ENCODE data around the gene TCIRG1. TPM values are rescaled to one million over a fixed set of nuclear protein-coding genes. Genes with fewer than 3 reads are reported as not detected.
"Not testable (repeated sequence)": the region's sequence is repeated elsewhere in the genome, so short reads cannot be mapped to it uniquely, and the experiment has no call there.

Gene TCIRG1
- polyA plus RNA-seq, 1 donor = 83.1 TPM

DNA sequence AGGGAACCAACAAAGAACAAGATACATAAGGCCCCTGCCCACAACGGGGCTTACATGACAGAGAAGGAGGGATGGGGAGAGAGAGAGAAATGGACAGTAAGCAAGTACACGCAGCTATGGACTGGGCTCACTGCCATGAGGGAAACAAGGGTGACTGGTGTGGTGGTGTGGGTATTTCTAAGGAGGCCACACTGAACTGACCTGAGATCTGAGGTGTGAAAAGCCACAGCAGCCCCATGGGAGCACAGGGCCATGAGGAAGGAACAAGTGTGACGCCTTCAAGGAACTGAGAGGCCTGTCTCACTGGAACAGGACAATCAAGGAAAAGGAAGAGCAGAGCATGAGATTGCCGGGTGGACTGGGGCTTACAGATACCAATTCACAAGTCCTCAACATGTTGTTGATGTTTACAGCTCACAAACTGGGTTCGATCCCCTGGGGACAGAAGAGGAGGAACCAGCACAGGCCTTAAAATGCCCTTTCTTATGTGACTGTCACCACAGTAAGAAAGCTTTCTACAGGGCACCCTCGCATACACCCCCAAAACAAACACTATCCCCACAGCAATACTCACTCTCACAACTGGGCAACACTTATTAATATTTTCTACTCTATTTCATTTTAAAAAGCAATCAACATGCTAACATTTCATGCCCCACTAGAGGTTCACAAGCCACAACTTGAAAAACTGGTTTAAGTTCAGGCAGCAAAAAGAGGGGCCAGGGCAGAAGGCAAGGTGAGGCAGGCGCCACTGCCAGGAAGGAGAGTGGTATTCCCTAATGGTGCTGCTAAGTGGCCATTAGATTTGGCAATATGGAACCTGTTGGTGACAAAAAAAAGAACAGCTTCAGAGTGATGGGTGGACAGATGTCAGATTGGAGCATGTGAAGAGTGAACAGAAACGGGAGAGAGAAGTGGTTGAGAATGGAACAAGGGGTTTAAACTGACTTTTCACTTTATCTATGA is 39.1 kb downstream of the TCIRG1 start:
- Histone ChIP-seq H3K4me1 (ENCODE audit: control insufficient read depth, insufficient read depth, low read length) (no peaks in the 10 kb centered on the region), H3K27ac (ENCODE audit: low read length) (no peak overlapping the region), H3K36me3 (ENCODE audit: control insufficient read depth, insufficient read depth, low read length) (peaks cover 52% of the 10 kb centered on the region), H3K9me3 (ENCODE audit: control insufficient read depth, low read depth, low read length) (no peaks in the 10 kb centered on the region), H3K4me3 (ENCODE audit: low read length) (no peak overlapping the region), H3K27me3 (ENCODE audit: control insufficient read depth, insufficient read depth, low read length) (no peaks in the 10 kb centered on the region)
- WGBS (ENCODE audit: insufficient coverage, low lambda C conversion rate) = 83% methylated on average over 1 of the region's 8 CpGs
- DNase-seq = no peak

- Histone ChIP-seq H3K27ac (ENCODE audit: low read length) (no peak overlapping the region), H3K4me3 (ENCODE audit: low read length) (no peak overlapping the region), H3K27me3 (ENCODE audit: control insufficient read depth, insufficient read depth, low read length) (no peaks in the 10 kb centered on the region), H3K4me1 (ENCODE audit: control insufficient read depth, insufficient read depth, low read length) (no peaks in the 10 kb centered on the region), H3K36me3 (ENCODE audit: control insufficient read depth, insufficient read depth, low read length) (peaks cover 39% of the 10 kb centered on the region), H3K9me3 (ENCODE audit: control insufficient read depth, low read depth, low read length) (no peaks in the 10 kb centered on the region)
- no peak for DNase-seq
- WGBS (ENCODE audit: insufficient coverage, low lambda C conversion rate) = no CpG with 5 or more reads among the region's 8 CpGs
These were observed 42.0 kb downstream of the TCIRG1 start for GRCh38 chr11:68080860-68081259.

DNA sequence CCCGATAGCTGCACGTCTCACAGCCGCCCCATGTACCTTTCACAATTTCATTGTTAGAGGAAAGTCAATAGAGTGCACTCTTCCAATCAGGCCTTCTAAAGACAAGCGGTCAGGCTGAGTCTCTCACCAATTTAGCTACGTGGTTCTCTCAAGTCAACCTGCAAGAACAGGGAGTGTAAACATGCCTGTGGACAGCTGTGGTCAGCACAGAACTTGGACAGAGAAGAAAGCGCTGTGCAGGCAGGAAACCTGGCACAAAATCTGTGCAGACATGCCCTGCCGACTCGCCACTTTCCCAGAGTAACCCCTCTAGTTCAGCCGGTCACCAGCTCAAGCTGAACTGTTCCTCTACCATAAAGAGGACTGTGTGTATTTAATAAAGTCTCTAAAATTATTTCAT is 42.9 kb downstream of the TCIRG1 start:
- DNase-seq = no peak
- Histone ChIP-seq H3K9me3 (ENCODE audit: control insufficient read depth, low read depth, low read length) (no peaks in the 10 kb centered on the region), H3K27me3 (ENCODE audit: control insufficient read depth, insufficient read depth, low read length) (no peaks in the 10 kb centered on the region), H3K4me1 (ENCODE audit: control insufficient read depth, insufficient read depth, low read length) (no peaks in the 10 kb centered on the region), H3K36me3 (ENCODE audit: control insufficient read depth, insufficient read depth, low read length) (peaks cover 39% of the 10 kb centered on the region), H3K4me3 (ENCODE audit: low read length) (no peak overlapping the region), H3K27ac (ENCODE audit: low read length) (no peak overlapping the region)
- no CpG with 5 or more reads among the region's 9 CpGs for WGBS (ENCODE audit: insufficient coverage, low lambda C conversion rate)

DNA sequence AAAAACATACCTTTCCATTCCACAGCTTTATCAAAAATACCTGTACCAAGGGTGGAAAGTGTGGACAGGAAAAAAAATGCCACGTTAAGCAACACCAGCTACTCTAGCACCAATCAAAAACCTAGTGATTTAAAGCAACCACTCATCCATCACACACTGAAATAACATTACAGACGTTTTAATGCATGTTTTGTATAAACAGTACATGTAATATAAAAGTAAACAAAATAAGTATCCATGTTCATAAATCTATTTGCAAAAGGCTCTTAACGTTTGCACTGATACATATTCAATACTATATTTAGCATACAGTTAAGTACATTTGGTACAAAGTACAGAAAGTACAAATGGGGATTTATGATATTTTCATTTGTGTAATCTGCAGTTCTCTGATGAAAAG is 43.7 kb downstream of the TCIRG1 start:
- Histone ChIP-seq H3K4me1 (ENCODE audit: control insufficient read depth, insufficient read depth, low read length) (no peaks in the 10 kb centered on the region), H3K4me3 (ENCODE audit: low read length) (no peak overlapping the region), H3K27me3 (ENCODE audit: control insufficient read depth, insufficient read depth, low read length) (no peaks in the 10 kb centered on the region), H3K36me3 (ENCODE audit: control insufficient read depth, insufficient read depth, low read length) (peaks cover 34% of the 10 kb centered on the region), H3K9me3 (ENCODE audit: control insufficient read depth, low read depth, low read length) (no peaks in the 10 kb centered on the region), H3K27ac (ENCODE audit: low read length) (no peak overlapping the region)
- DNase-seq = no peak
- WGBS (ENCODE audit: insufficient coverage, low lambda C conversion rate) = no CpG with 5 or more reads among the region's 3 CpGs

GRCh38 chr11:68083517-68083916 is 44.7 kb downstream of the TCIRG1 start:
- DNase-seq = no peak
- Histone ChIP-seq H3K9me3 (ENCODE audit: control insufficient read depth, low read depth, low read length) (no peaks in the 10 kb centered on the region), H3K4me1 (ENCODE audit: control insufficient read depth, insufficient read depth, low read length) (no peaks in the 10 kb centered on the region), H3K36me3 (ENCODE audit: control insufficient read depth, insufficient read depth, low read length) (peaks cover 25% of the 10 kb centered on the region), H3K27me3 (ENCODE audit: control insufficient read depth, insufficient read depth, low read length) (no peaks in the 10 kb centered on the region), H3K27ac (ENCODE audit: low read length) (no peak overlapping the region), H3K4me3 (ENCODE audit: low read length) (no peak overlapping the region)
- WGBS (ENCODE audit: insufficient coverage, low lambda C conversion rate) = no CpG with 5 or more reads among the region's 3 CpGs

- no peak overlapping the region for H3K27ac ChIP-seq (ENCODE audit: low read length)
- no peak overlapping the region for H3K4me3 ChIP-seq (ENCODE audit: low read length)
- no peak for DNase-seq
- WGBS (ENCODE audit: insufficient coverage, low lambda C conversion rate) = no CpG with 5 or more reads among the region's 8 CpGs
- H3K9me3 ChIP-seq (ENCODE audit: control insufficient read depth, low read depth, low read length) = no peaks in the 10 kb centered on the region
- H3K27me3 ChIP-seq (ENCODE audit: control insufficient read depth, insufficient read depth, low read length) = no peaks in the 10 kb centered on the region
- H3K4me1 ChIP-seq (ENCODE audit: control insufficient read depth, insufficient read depth, low read length) = peaks cover 8% of the 10 kb centered on the region
- peaks cover 10% of the 10 kb centered on the region for H3K36me3 ChIP-seq (ENCODE audit: control insufficient read depth, insufficient read depth, low read length)
These were observed 50.9 kb downstream of the TCIRG1 start for GRCh38 chr11:68089679-68090078.

GRCh38 chr11:68090287-68090686 is 51.5 kb downstream of the TCIRG1 start:
- no peak for DNase-seq
- Histone ChIP-seq H3K4me3 (ENCODE audit: low read length) (no peak overlapping the region), H3K9me3 (ENCODE audit: control insufficient read depth, low read depth, low read length) (no peaks in the 10 kb centered on the region), H3K27ac (ENCODE audit: low read length) (peak overlapping the region; percentile 18), H3K36me3 (ENCODE audit: control insufficient read depth, insufficient read depth, low read length) (peaks cover 10% of the 10 kb centered on the region), H3K4me1 (ENCODE audit: control insufficient read depth, insufficient read depth, low read length) (peaks cover 8% of the 10 kb centered on the region), H3K27me3 (ENCODE audit: control insufficient read depth, insufficient read depth, low read length) (no peaks in the 10 kb centered on the region)
- no CpG with 5 or more reads among the region's 1 CpG for WGBS (ENCODE audit: insufficient coverage, low lambda C conversion rate)

- Histone ChIP-seq H3K27ac (ENCODE audit: low read length) (peak overlapping the region; percentile 3), H3K9me3 (ENCODE audit: control insufficient read depth, low read depth, low read length) (no peaks in the 10 kb centered on the region), H3K27me3 (ENCODE audit: control insufficient read depth, insufficient read depth, low read length) (no peaks in the 10 kb centered on the region), H3K4me3 (ENCODE audit: low read length) (no peak overlapping the region), H3K4me1 (ENCODE audit: control insufficient read depth, insufficient read depth, low read length) (peaks cover 8% of the 10 kb centered on the region), H3K36me3 (ENCODE audit: control insufficient read depth, insufficient read depth, low read length) (peaks cover 10% of the 10 kb centered on the region)
- no CpG with 5 or more reads among the region's 6 CpGs for whole genome bisulfite sequencing (ENCODE audit: insufficient coverage, low lambda C conversion rate)
- DNase-seq = no peak
These were observed 51.9 kb downstream of the TCIRG1 start for GRCh38 chr11:68090706-68091105.

DNA sequence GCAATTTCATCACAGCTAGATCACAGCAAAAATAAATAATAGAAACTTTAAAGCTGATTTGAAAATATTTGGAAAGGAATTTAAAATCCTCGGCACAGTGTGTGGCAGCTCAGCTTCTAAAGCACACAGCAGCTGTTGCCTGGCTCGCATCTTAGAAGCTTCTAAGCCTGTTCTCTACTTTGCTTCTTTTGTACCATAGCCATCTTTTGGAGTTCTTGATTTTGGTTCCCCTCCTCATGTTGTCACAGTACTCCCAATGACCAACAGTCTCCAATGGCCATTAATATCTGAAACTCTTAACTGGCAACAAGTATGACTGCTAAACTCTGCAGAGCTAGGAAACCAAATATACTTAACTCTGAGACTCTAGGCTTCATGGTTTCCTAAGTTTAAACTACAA is 53.6 kb downstream of the TCIRG1 start:
- WGBS (ENCODE audit: insufficient coverage, low lambda C conversion rate) = 100% methylated on average over 1 of the region's 2 CpGs
- Histone ChIP-seq H3K27ac (ENCODE audit: low read length) (no peak overlapping the region), H3K9me3 (ENCODE audit: control insufficient read depth, low read depth, low read length) (no peaks in the 10 kb centered on the region), H3K36me3 (ENCODE audit: control insufficient read depth, insufficient read depth, low read length) (peaks cover 10% of the 10 kb centered on the region), H3K4me1 (ENCODE audit: control insufficient read depth, insufficient read depth, low read length) (peaks cover 13% of the 10 kb centered on the region), H3K27me3 (ENCODE audit: control insufficient read depth, insufficient read depth, low read length) (no peaks in the 10 kb centered on the region), H3K4me3 (ENCODE audit: low read length) (no peak overlapping the region)
- no peak for DNase-seq

- H3K27me3 ChIP-seq (ENCODE audit: control insufficient read depth, insufficient read depth, low read length); DNase-seq; H3K36me3 ChIP-seq (ENCODE audit: control insufficient read depth, insufficient read depth, low read length); H3K27ac ChIP-seq (ENCODE audit: low read length); H3K9me3 ChIP-seq (ENCODE audit: control insufficient read depth, low read depth, low read length); H3K4me3 ChIP-seq (ENCODE audit: low read length): not testable (repeated sequence)
- H3K4me1 ChIP-seq (ENCODE audit: control insufficient read depth, insufficient read depth, low read length) = peaks cover 13% of the 10 kb centered on the region
- no CpG with 5 or more reads among the region's 3 CpGs for WGBS (ENCODE audit: insufficient coverage, low lambda C conversion rate)
These were observed 54.1 kb downstream of the TCIRG1 start for GRCh38 chr11:68092946-68093345.

- Histone ChIP-seq H3K4me1 (ENCODE audit: control insufficient read depth, insufficient read depth, low read length) (peaks cover 13% of the 10 kb centered on the region), H3K27ac (ENCODE audit: low read length) (no peak overlapping the region), H3K27me3 (ENCODE audit: control insufficient read depth, insufficient read depth, low read length) (no peaks in the 10 kb centered on the region), H3K36me3 (ENCODE audit: control insufficient read depth, insufficient read depth, low read length) (peaks cover 10% of the 10 kb centered on the region), H3K9me3 (ENCODE audit: control insufficient read depth, low read depth, low read length) (no peaks in the 10 kb centered on the region), H3K4me3 (ENCODE audit: low read length) (no peak overlapping the region)
- DNase-seq = no peak
- 100% methylated on average over 1 of the region's 4 CpGs for WGBS (ENCODE audit: insufficient coverage, low lambda C conversion rate)
These were observed 54.7 kb downstream of the TCIRG1 start for GRCh38 chr11:68093565-68093964.
